ENCODE results near the gene CDKN2AIP. TPM values are rescaled to one million over a fixed set of nuclear protein-coding genes. Genes with fewer than 3 reads are reported as not detected.

The CDKN2AIP gene
- total RNA-seq, 4 donors from 2014 or later = 16.9 to 30.3 (median 22.8) TPM

DNA sequence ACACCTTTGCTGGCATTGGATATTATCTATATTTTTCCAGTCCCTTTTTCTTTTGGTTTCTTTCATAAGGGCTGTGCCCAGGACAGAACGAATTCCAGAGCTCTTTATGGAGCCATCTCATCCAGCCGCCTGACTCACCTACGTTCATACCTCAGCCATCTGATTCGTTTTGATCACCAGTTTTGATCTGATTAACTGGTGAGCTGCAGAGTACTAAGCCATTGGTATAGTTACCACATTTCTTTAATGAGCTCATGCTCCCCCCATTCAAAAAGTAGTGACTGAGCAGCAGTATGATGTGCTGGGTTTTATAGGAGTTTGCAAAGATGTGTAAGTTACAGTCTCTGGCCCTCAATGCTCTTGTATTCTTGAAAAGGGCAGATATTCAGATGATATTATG lies 43.0 kb upstream of the CDKN2AIP start:
- peaks cover 5 to 7% of the 10 kb centered on the region in 2 donors for H3K4me1 ChIP-seq
- H3K27me3 ChIP-seq = no peaks in the 10 kb centered on the region
- 92 to 93% methylated on average over 4 of the region's 4 CpGs for WGBS, 2 donors
- DNase-seq = no peak
- no peak overlapping the region for H3K27ac ChIP-seq
- TF ChIP-seq, protein P1, sequence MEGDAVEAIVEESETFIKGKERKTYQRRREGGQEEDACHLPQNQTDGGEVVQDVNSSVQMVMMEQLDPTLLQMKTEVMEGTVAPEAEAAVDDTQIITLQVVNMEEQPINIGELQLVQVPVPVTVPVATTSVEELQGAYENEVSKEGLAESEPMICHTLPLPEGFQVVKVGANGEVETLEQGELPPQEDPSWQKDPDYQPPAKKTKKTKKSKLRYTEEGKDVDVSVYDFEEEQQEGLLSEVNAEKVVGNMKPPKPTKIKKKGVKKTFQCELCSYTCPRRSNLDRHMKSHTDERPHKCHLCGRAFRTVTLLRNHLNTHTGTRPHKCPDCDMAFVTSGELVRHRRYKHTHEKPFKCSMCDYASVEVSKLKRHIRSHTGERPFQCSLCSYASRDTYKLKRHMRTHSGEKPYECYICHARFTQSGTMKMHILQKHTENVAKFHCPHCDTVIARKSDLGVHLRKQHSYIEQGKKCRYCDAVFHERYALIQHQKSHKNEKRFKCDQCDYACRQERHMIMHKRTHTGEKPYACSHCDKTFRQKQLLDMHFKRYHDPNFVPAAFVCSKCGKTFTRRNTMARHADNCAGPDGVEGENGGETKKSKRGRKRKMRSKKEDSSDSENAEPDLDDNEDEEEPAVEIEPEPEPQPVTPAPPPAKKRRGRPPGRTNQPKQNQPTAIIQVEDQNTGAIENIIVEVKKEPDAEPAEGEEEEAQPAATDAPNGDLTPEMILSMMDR (IDR thresholded peaks at IDR 0.05) = no peak
- no peak for TF ChIP-seq POLR2A (IDR thresholded peaks at IDR 0.05)
- intact Hi-C loops (cut with DNase I) = no loop called here
- H3K36me3 ChIP-seq = no peaks in the 10 kb centered on the region
- no peak overlapping the region for H3K4me3 ChIP-seq (replicated peaks in 1 of 3)
- no peaks in the 10 kb centered on the region for H3K9me3 ChIP-seq

DNA sequence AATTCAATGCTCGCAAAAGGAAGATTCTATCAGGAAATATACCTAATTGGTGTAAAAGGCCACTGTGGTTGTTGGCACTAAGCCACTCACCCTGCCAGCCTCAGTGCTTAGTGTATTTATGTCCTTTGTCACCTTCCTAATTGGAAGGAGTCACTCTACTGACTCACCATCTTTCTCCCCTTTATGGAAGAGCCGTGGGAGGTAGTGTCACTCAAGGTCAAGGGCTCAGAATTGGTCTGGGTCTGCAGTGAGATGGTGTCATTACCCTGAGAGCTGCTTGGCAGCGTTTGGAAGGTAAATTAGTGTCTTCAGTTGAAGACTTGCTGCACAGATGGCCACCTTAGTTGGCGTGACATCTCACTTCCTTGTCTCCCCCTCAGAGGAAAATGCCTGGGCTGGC lies 41.7 kb upstream of the CDKN2AIP start:
- DNase-seq = no peak
- intact Hi-C loops (cut with DNase I) = no loop called here
- H3K4me3 ChIP-seq (replicated peaks in 1 of 3) = no peak overlapping the region
- no peaks in the 10 kb centered on the region for H3K27me3 ChIP-seq
- TF ChIP-seq POLR2A (IDR thresholded peaks at IDR 0.05) = no peak
- TF ChIP-seq, protein P1 (IDR thresholded peaks at IDR 0.05) = no peak
- no peak overlapping the region for H3K27ac ChIP-seq
- H3K36me3 ChIP-seq = no peaks in the 10 kb centered on the region
- H3K9me3 ChIP-seq = no peaks in the 10 kb centered on the region
- WGBS, 2 donors = 73 to 80% methylated on average over 4 of the region's 4 CpGs
- H3K4me1 ChIP-seq = peaks cover 5 to 6% of the 10 kb centered on the region in 2 donors

DNA sequence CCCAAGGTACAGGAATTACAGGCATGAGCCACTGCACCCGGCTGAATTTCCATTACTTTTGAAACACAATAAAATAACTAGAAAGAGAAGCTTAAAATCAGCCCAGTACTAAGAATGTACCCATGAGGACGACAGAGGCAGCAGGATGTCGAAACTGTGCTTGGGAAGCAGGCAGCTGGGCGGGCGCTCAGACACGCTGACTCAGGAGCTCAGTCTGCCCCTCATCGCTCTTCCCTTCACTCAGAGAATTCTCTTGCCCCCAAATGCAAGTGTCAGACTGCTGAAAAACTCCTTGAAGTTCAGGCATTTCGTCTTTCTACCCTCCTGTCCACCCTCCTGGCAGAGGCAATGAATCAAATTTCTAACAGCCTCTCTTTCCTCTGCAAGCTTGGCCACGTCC lies 41.0 kb upstream of the CDKN2AIP start:
- 89 to 91% methylated on average over 9 of the region's 9 CpGs for WGBS, 2 donors
- H3K4me3 ChIP-seq (replicated peaks in 1 of 3) = no peak overlapping the region
- no peak overlapping the region for H3K27ac ChIP-seq
- intact Hi-C loops (cut with DNase I) = no loop called here
- no peak for DNase-seq
- H3K9me3 ChIP-seq = no peaks in the 10 kb centered on the region
- H3K4me1 ChIP-seq = peaks cover 0 to under 1% of the 10 kb centered on the region in 2 donors
- no peaks in the 10 kb centered on the region for H3K36me3 ChIP-seq
- no peaks in the 10 kb centered on the region for H3K27me3 ChIP-seq
- TF ChIP-seq POLR2A (IDR thresholded peaks at IDR 0.05) = no peak
- TF ChIP-seq, protein P1 (IDR thresholded peaks at IDR 0.05) = no peak

DNA sequence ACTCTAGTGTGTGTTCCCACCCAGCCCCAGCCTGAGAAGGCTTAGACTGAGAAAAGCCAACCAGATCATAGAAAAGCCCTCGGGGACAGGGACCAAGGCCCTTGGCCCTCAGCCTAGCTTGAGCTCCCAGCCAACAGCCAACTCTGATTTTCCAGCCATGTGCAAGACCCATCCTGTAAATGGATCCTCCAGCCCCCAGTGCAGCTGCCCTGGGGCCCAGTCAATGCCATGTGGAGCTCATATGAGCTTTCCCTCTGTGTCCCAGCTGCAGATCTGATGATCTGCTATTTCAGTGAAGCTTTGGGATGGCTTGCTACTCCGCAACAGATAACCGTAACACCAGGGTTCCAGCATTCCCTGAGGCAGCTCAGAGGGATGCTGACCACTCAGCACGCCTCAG lies 40.5 kb upstream of the CDKN2AIP start:
- H3K4me3 ChIP-seq (replicated peaks in 1 of 3) = no peak overlapping the region
- no peaks in the 10 kb centered on the region for H3K27me3 ChIP-seq
- WGBS, 2 donors = 91 to 92% methylated on average over 4 of the region's 4 CpGs
- H3K36me3 ChIP-seq = no peaks in the 10 kb centered on the region
- no peak overlapping the region for H3K27ac ChIP-seq
- TF ChIP-seq POLR2A (IDR thresholded peaks at IDR 0.05) = no peak
- TF ChIP-seq, protein P1 (IDR thresholded peaks at IDR 0.05) = no peak
- DNase-seq = no peak
- H3K4me1 ChIP-seq = no peaks in the 10 kb centered on the region
- intact Hi-C loops (cut with DNase I) = no loop called here
- H3K9me3 ChIP-seq = no peaks in the 10 kb centered on the region

DNA sequence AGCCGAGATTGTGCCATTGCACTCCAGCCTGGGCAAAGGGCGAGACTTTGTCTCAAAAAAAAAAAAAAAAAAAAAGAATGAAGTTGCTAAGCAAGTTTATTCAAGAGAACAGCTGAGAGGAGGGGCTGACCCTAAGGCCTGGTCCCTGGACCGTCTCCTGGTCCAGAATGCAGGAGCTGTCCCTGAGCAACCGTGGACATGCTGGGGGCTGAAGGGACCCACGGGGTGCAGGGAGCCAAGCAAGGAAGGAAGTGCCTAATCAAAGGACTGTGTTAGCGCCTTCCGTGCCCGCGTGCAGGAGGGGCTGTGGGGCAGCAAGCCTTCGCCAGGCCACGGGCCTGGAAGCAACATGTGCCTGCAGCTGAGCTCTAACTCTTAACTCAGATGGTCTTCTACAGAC lies 39.1 kb upstream of the CDKN2AIP start:
- intact Hi-C loops (cut with DNase I) = no loop called here
- WGBS, 2 donors = 81 to 85% methylated on average over 11 of the region's 11 CpGs

More for the DNA sequence above, 39.1 kb upstream of the CDKN2AIP start:
- Histone ChIP-seq H3K27ac (no peak overlapping the region), H3K9me3 (no peaks in the 10 kb centered on the region), H3K36me3 (no peaks in the 10 kb centered on the region), H3K4me3 (replicated peaks in 1 of 3) (no peak overlapping the region), H3K27me3 (no peaks in the 10 kb centered on the region), H3K4me1 (no peaks in the 10 kb centered on the region)
- TF ChIP-seq, protein P1 (IDR thresholded peaks at IDR 0.05) = no peak
- TF ChIP-seq POLR2A (IDR thresholded peaks at IDR 0.05) = no peak
- DNase-seq = no peak

Data from thyroid gland (tissue), 4 donors.